ENCODE measurements around the gene AFTPH. TPM values are rescaled to one million over a fixed set of nuclear protein-coding genes. Genes with fewer than 3 reads are reported as not detected.

Gene AFTPH
- total RNA-seq, 1 donor from 2014 or later, result 13.3 TPM

DNA sequence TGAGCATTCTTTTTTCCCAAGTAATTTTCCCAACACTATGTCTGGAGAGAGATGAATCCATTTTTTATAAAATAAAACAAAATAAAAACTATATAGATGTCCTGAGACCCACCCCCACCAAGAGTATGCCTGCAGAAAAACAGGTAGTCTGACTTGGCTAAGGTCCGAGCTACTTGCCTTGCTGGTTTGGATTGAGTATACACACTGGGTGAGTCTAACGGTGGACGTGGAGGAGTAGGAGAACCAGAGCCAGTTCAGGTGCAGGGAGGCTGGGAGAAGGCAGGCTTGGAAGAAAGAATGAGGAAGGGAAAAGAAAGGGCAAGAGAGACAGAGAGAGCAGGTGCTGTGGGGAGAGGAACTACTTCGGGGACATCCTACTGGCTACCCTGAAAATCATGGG is 21.3 kb upstream of the AFTPH start:
- Mint-ChIP-seq H3K36me3 (ENCODE audit: unreplicated experiment) (peaks cover 5% of the 10 kb centered on the region), H3K4me3 (ENCODE audit: unreplicated experiment) (no peak overlapping the region), H3K27me3 (ENCODE audit: unreplicated experiment) (peaks cover 5% of the 10 kb centered on the region), H3K9me3 (ENCODE audit: unreplicated experiment) (peaks cover 2% of the 10 kb centered on the region), H3K4me1 (ENCODE audit: low read depth, unreplicated experiment) (peaks cover 6% of the 10 kb centered on the region), H3K27ac (ENCODE audit: unreplicated experiment) (no peak overlapping the region)
- no peak for TF ChIP-seq CTCF (IDR thresholded peaks at IDR 0.05; ENCODE audit: partially characterized antibody, unreplicated experiment)
- DNase-seq, result no peak

- no peak for DNase-seq
- H3K9me3 Mint-ChIP-seq (ENCODE audit: unreplicated experiment), result peaks cover 2% of the 10 kb centered on the region
- no peaks in the 10 kb centered on the region for H3K4me1 Mint-ChIP-seq (ENCODE audit: low read depth, unreplicated experiment)
- H3K27ac Mint-ChIP-seq (ENCODE audit: unreplicated experiment), result no peak overlapping the region
- no peak overlapping the region for H3K4me3 Mint-ChIP-seq (ENCODE audit: unreplicated experiment)
- no peak for TF ChIP-seq CTCF (IDR thresholded peaks at IDR 0.05; ENCODE audit: partially characterized antibody, unreplicated experiment)
- peaks cover 5% of the 10 kb centered on the region for H3K36me3 Mint-ChIP-seq (ENCODE audit: unreplicated experiment)
- peaks cover 3% of the 10 kb centered on the region for H3K27me3 Mint-ChIP-seq (ENCODE audit: unreplicated experiment)
These were observed 19.1 kb upstream of the AFTPH start for GRCh38 chr2:64504774-64505720.

DNA sequence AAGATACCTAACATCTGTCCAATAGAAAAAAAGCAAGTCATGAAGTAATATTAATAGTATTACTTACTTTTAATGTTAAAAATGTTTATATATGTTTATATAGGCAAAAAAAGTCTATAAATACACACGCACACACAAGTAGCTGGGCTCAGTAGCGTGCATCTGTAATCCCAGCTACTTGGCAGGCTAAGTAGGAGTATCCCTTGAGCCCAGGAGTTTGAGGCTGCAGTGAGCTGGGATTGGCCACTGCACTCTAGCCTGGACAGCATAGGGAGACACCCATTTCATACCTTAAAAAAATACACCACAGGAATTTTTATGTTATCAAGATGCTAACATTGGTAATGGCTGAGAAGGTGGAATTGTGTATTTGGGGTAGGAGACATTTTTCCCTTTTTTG is 17.4 kb upstream of the AFTPH start:
- Mint-ChIP-seq H3K9me3 (ENCODE audit: unreplicated experiment) (peaks cover 4% of the 10 kb centered on the region), H3K27me3 (ENCODE audit: unreplicated experiment) (peaks cover 1% of the 10 kb centered on the region), H3K4me3 (ENCODE audit: unreplicated experiment) (no peak overlapping the region), H3K27ac (ENCODE audit: unreplicated experiment) (no peak overlapping the region), H3K36me3 (ENCODE audit: unreplicated experiment) (peaks cover 5% of the 10 kb centered on the region), H3K4me1 (ENCODE audit: low read depth, unreplicated experiment) (no peaks in the 10 kb centered on the region)
- DNase-seq, result no peak
- no peak for TF ChIP-seq CTCF (IDR thresholded peaks at IDR 0.05; ENCODE audit: partially characterized antibody, unreplicated experiment)

DNA sequence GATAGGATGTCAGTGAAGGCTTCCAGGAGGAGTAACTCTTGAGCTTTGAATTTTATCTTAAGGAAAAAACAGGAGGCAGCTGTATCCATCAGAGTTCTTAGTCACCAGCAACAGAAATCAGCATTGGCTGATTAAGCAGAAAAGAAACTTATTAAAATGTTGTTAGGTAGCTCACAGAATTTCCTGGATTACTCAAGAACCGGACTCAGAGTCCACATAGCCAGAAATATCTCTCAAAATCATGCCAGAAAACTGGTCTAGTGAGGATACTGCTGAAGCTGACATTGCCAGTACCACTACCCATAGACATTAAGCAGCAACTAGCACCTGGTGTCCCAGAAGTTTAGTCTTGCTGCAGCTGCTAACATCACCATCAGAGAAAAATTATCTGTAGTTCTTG is 10.1 kb upstream of the AFTPH start:
- Mint-ChIP-seq H3K27me3 (ENCODE audit: unreplicated experiment) (peaks cover 1% of the 10 kb centered on the region), H3K36me3 (ENCODE audit: unreplicated experiment) (peaks cover 5% of the 10 kb centered on the region), H3K4me1 (ENCODE audit: low read depth, unreplicated experiment) (no peaks in the 10 kb centered on the region), H3K4me3 (ENCODE audit: unreplicated experiment) (no peak overlapping the region), H3K27ac (ENCODE audit: unreplicated experiment) (no peak overlapping the region), H3K9me3 (ENCODE audit: unreplicated experiment) (peaks cover 7% of the 10 kb centered on the region)
- DNase-seq, result no peak
- TF ChIP-seq CTCF (IDR thresholded peaks at IDR 0.05; ENCODE audit: partially characterized antibody, unreplicated experiment), result no peak

DNA sequence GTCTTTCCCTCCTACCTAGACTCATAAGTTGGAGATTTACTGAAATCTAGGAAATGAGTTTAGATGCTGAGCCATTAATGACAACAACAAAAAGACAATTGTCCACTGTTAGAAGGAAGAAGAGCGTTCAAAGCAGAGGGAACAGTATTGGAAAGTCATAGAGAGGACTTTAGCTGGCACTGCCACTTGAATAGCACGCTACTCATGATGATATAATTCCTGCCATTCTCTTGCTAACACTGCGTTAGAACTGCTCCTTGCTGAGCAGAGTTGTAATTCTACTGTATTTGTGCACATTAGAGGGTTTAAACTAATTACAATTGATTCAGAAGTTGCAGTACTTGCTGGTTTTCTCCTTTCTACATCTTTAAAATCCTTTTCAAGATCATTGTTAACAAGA is 9.0 kb upstream of the AFTPH start:
- Mint-ChIP-seq H3K9me3 (ENCODE audit: unreplicated experiment) (peaks cover 7% of the 10 kb centered on the region), H3K27me3 (ENCODE audit: unreplicated experiment) (peaks cover 1% of the 10 kb centered on the region), H3K4me1 (ENCODE audit: low read depth, unreplicated experiment) (no peaks in the 10 kb centered on the region), H3K36me3 (ENCODE audit: unreplicated experiment) (peaks cover 5% of the 10 kb centered on the region), H3K4me3 (ENCODE audit: unreplicated experiment) (no peak overlapping the region), H3K27ac (ENCODE audit: unreplicated experiment) (no peak overlapping the region)
- TF ChIP-seq CTCF (IDR thresholded peaks at IDR 0.05; ENCODE audit: partially characterized antibody, unreplicated experiment), result no peak
- DNase-seq, result no peak

Data from glutamatergic neuron (in vitro differentiated cells).